Fibroblast of lung (primary cell): Measurements from ENCODE around the gene GPS1. TPM values are rescaled to one million over a fixed set of nuclear protein-coding genes. Genes with fewer than 3 reads are reported as not detected.

Experiments
- DNase-seq, 2 donors: peaks; one replicate each; pipeline versions ENCODE4 v3.0.0 to v3.0.0-alpha.2; 2010; ENCODE audit warnings: low read depth in 2 of 2
- H2AFZ ChIP-seq: 2 replicates; pipeline ENCODE4 v1.5.1; 2012; ENCODE audit warnings: low read length, control low read depth, inconsistent platforms
- H3K27ac ChIP-seq: 2 replicates; pipeline ENCODE4 v1.5.1; 2011; ENCODE audit warnings: low read length, control low read depth; ENCODE audit not compliant: insufficient read depth
- H3K27me3 ChIP-seq: 2 replicates; pipeline ENCODE4 v1.5.1; 2011; ENCODE audit warnings: mild to moderate bottlenecking, low read length; ENCODE audit not compliant: control insufficient read depth, insufficient read depth
- H3K36me3 ChIP-seq: 2 replicates; pipeline ENCODE4 v1.5.1; 2011; ENCODE audit warnings: low read length; ENCODE audit not compliant: control insufficient read depth, insufficient read depth
- H3K4me1 ChIP-seq: 2 replicates; pipeline ENCODE4 v1.5.1; 2011; ENCODE audit warnings: low read length; ENCODE audit not compliant: control insufficient read depth, insufficient read depth; ENCODE audit errors: extremely low read depth
- H3K4me2 ChIP-seq: 2 replicates; pipeline ENCODE4 v1.5.1; 2011; ENCODE audit warnings: low read length, control low read depth; ENCODE audit not compliant: insufficient read depth; ENCODE audit errors: extremely low read depth
- H3K4me3 ChIP-seq, 4 experiments: fragments of 200-600 bp in 1 of 4; sonication (generic) in 1 of 4; replicated peaks in 1 of 4; 2 replicates each; pipeline ENCODE4 v1.5.1; 2011 to 2016; ENCODE audit warnings: low read length in 4 of 4, low read depth in 3 of 4, mild to moderate bottlenecking in 3 of 4, control low read depth in 2 of 4, inconsistent platforms in 1 of 4, mixed read lengths in 1 of 4; ENCODE audit not compliant: insufficient read depth in 1 of 4; ENCODE audit errors: control extremely low read depth in 1 of 4
- H3K79me2 ChIP-seq: 2 replicates; pipeline ENCODE4 v1.5.1; 2012; ENCODE audit warnings: mild to moderate bottlenecking, low read length, inconsistent platforms; ENCODE audit not compliant: control insufficient read depth, insufficient read depth
- H3K9ac ChIP-seq: 2 replicates; pipeline ENCODE4 v1.5.1; 2011; ENCODE audit warnings: mild to moderate bottlenecking, low read length, control low read depth; ENCODE audit not compliant: insufficient read depth
- H3K9me3 ChIP-seq: 2 replicates; pipeline ENCODE4 v1.5.1; 2012; ENCODE audit warnings: low read depth, low read length; ENCODE audit not compliant: control insufficient read depth, insufficient read depth
- H4K20me1 ChIP-seq: 2 replicates; pipeline ENCODE4 v1.5.1; 2011; ENCODE audit warnings: low read length; ENCODE audit not compliant: control insufficient read depth, insufficient read depth; ENCODE audit errors: extremely low read depth
- EZH2 ChIP-seq: IDR thresholded peaks from 2 replicates; pipeline ENCODE4 v1.5.1; 2012; ENCODE audit warnings: low read length, control low read depth, mild to moderate bottlenecking; ENCODE audit errors: missing control alignments
- polyA plus RNA-seq, 2 donors: library from polyadenylated mRNA; depleted of rRNA in 1 of 2; stranded (reverse) in 1 of 2; unstranded in 1 of 2; fragments of >200 nt; gene quantifications; 2 replicates each; pipeline ENCODE4 v1.2.1, GENCODE V29; 2011 to 2012; ENCODE audit warnings: missing spikeins in 1 of 2
- total RNA-seq: library from RNA; depleted of rRNA; stranded (reverse); fragments of >200 nt; gene quantifications from 2 replicates; pipeline ENCODE4 v1.2.1, GENCODE V29; 2014
- TF ChIP-seq, protein P1 (sequence below), 2 donors: IDR thresholded peaks in 1 of 2; conservative IDR thresholded peaks in 1 of 2; 1 replicate in 1 of 2; 2 replicates in 1 of 2; pipeline ENCODE4 v1.5.1; 2011 to 2012; ENCODE audit warnings: low read length in 2 of 2, control low read depth in 1 of 2, inconsistent platforms in 1 of 2, low read depth in 1 of 2, mild to moderate bottlenecking in 1 of 2

GPS1 gene
- total and polyA plus RNA-seq, 2 donors (not counting 1 experiment from before 2014, with no cell fraction given), result 53.3 to 76.6 TPM

DNA sequence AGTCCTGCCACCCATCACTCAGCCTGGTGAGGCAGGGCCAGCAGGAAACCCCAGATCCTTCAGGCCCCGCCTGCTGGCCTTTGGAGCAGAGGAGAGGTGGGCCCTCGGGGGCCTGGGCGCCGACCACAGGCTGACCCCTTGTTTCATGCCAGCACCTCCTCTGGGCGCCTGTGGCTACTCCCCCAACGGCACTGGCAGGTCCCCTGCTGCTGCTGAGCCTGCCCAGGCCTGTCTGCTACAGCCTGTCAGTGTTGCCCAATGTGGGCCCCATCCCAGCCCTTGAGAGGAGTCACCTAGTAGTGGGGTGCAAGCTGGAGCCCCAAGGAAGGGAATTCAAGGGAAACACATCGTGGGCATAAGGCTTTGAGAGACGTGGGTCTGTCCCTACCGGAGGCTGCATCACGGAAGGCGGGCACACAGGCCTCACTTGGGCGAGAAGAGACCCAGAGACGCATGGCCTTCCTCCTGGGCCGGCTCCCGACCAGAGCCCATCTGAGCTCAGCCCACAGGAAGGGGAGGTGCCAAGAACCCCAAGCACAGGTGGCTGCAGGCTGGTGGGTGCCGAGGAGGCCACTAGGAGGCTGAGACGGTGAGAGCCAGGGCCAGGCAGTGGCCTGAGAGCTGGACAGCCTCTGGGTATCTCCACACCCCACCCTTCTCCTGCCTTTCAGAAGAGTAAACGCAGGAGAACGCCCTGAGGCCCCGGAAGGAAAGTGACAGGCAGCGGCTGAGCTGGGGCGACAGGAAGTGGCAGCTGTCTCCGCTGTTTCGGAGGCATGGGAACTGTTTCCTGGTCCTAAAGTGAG lies 54.4 kb downstream of the GPS1 start:
- no peak overlapping the region for H3K27ac ChIP-seq
- H3K27me3 ChIP-seq, result no peaks in the 10 kb centered on the region
- H3K4me1 ChIP-seq, result peaks cover 10% of the 10 kb centered on the region
- no peak overlapping the region for H3K9ac ChIP-seq
- H3K36me3 ChIP-seq, result no peaks in the 10 kb centered on the region
- DNase-seq, result peak; percentile 35 to 48
- peak overlapping the region; percentile 49 for H2AFZ ChIP-seq
- no peaks in the 10 kb centered on the region for H3K79me2 ChIP-seq
- no peak overlapping the region for H3K4me3 ChIP-seq
- TF ChIP-seq EZH2, result no peak
- TF ChIP-seq, protein P1, sequence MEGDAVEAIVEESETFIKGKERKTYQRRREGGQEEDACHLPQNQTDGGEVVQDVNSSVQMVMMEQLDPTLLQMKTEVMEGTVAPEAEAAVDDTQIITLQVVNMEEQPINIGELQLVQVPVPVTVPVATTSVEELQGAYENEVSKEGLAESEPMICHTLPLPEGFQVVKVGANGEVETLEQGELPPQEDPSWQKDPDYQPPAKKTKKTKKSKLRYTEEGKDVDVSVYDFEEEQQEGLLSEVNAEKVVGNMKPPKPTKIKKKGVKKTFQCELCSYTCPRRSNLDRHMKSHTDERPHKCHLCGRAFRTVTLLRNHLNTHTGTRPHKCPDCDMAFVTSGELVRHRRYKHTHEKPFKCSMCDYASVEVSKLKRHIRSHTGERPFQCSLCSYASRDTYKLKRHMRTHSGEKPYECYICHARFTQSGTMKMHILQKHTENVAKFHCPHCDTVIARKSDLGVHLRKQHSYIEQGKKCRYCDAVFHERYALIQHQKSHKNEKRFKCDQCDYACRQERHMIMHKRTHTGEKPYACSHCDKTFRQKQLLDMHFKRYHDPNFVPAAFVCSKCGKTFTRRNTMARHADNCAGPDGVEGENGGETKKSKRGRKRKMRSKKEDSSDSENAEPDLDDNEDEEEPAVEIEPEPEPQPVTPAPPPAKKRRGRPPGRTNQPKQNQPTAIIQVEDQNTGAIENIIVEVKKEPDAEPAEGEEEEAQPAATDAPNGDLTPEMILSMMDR (conservative IDR thresholded peaks at IDR 0.05 in 1 of 2, IDR thresholded peaks at IDR 0.05 in 1 of 2; ENCODE audit: low read depth in 1 of 2, low read length in 2 of 2), result peak; percentile 7 to 44
- H3K4me2 ChIP-seq, result peak overlapping the region; percentile 17
- no peaks in the 10 kb centered on the region for H4K20me1 ChIP-seq
- no peaks in the 10 kb centered on the region for H3K9me3 ChIP-seq

DNA sequence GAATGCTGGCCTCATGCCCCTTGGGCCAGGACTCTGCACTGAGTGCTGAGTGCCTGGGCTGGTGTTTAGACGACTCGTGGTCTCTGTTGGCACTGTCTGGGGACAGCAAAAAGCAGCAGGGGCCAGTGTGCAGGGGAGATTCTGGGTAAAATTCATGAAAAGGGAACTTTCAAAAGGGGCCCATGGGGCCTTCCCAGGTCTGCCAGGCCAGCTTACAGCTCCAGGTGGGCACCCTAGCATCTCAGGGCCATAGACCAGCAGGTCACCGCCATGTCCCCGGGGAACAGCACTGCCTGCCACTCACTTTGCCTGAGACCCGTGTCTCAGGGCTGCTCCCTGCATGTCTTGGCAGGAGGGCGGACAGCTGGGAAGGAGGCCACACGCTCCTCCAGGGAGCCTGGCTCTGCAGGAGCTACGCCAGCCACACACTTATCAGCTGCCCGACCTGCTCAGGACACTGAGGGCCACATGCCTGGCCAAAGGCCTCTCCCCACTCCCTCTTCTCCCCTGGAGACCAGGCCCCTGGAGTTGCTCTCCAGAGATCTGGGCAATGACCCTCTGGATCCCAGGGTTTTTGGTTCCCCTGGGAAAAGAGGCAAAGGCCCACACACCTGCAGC lies 55.1 kb downstream of the GPS1 start:
- H3K27me3 ChIP-seq, result no peaks in the 10 kb centered on the region
- H3K4me1 ChIP-seq, result peaks cover 10% of the 10 kb centered on the region
- no peak for DNase-seq
- no peaks in the 10 kb centered on the region for H3K9me3 ChIP-seq
- no peaks in the 10 kb centered on the region for H4K20me1 ChIP-seq
- TF ChIP-seq, protein P1 (conservative IDR thresholded peaks at IDR 0.05 in 1 of 2, IDR thresholded peaks at IDR 0.05 in 1 of 2; ENCODE audit: low read depth in 1 of 2, low read length in 2 of 2), result no peak
- no peak for TF ChIP-seq EZH2
- no peaks in the 10 kb centered on the region for H3K36me3 ChIP-seq
- H3K4me3 ChIP-seq, result no peak overlapping the region
- no peak overlapping the region for H3K27ac ChIP-seq
- no peak overlapping the region for H3K4me2 ChIP-seq
- H2AFZ ChIP-seq, result peak overlapping the region; percentile 49
- H3K79me2 ChIP-seq, result no peaks in the 10 kb centered on the region
- no peak overlapping the region for H3K9ac ChIP-seq

Other genes with a start within 250 kb of the GPS1 start
- not detected in 2 replicates for gene GCGR, start 247.7 kb upstream of the GPS1 start, total RNA-seq
- gene GCGR, start 247.7 kb upstream of the GPS1 start, polyA plus RNA-seq, result not detected in 2 replicates
- gene MCRIP1, start 218.6 kb upstream of the GPS1 start, total RNA-seq, result 108 and 118 TPM in 2 replicates
- 37.5 and 37.6 TPM in 2 replicates for gene MCRIP1, start 218.6 kb upstream of the GPS1 start, polyA plus RNA-seq
- under 0.01 TPM in 1 of 2 replicates, not detected in the other for gene PPP1R27, start 216.8 kb upstream of the GPS1 start, total RNA-seq
- gene PPP1R27, start 216.8 kb upstream of the GPS1 start, polyA plus RNA-seq, result not detected in 2 replicates
- 633 and 1,034 TPM in 2 replicates for gene P4HB, start 191.4 kb upstream of the GPS1 start, total RNA-seq
- gene P4HB, start 191.4 kb upstream of the GPS1 start, polyA plus RNA-seq, result 106 and 109 TPM in 2 replicates
- gene ARHGDIA, start 180.6 kb upstream of the GPS1 start, total RNA-seq, result 61.6 and 95.0 TPM in 2 replicates
- 164 and 254 TPM in 2 replicates for gene ARHGDIA, start 180.6 kb upstream of the GPS1 start, polyA plus RNA-seq
- gene ALYREF, start 160.3 kb upstream of the GPS1 start, total RNA-seq, result 77.3 and 82.2 TPM in 2 replicates
- 41.6 and 81.5 TPM in 2 replicates for gene ALYREF, start 160.3 kb upstream of the GPS1 start, polyA plus RNA-seq
- 144 and 175 TPM in 2 replicates for gene ANAPC11, start 160.2 kb upstream of the GPS1 start, total RNA-seq
- gene ANAPC11, start 160.2 kb upstream of the GPS1 start, polyA plus RNA-seq, result 223 and 269 TPM in 2 replicates
- 0.51 and 0.83 TPM in 2 replicates for gene NPB, start 149.7 kb upstream of the GPS1 start, total RNA-seq
- gene NPB, start 149.7 kb upstream of the GPS1 start, polyA plus RNA-seq, result 0.19 and 0.31 TPM in 2 replicates
- gene PCYT2, start 140.5 kb upstream of the GPS1 start, total RNA-seq, result 31.6 and 65.6 TPM in 2 replicates
- 46.0 and 61.1 TPM in 2 replicates for gene PCYT2, start 140.5 kb upstream of the GPS1 start, polyA plus RNA-seq
- gene SIRT7, start 133.7 kb upstream of the GPS1 start, total RNA-seq, result 14.9 and 18.7 TPM in 2 replicates
- 3.3 and 4.4 TPM in 2 replicates for gene SIRT7, start 133.7 kb upstream of the GPS1 start, polyA plus RNA-seq
- 18.0 and 20.6 TPM in 2 replicates for gene MAFG, start 124.2 kb upstream of the GPS1 start, total RNA-seq
- gene MAFG, start 124.2 kb upstream of the GPS1 start, polyA plus RNA-seq, result 11.0 and 11.3 TPM in 2 replicates
- gene PYCR1, start 114.6 kb upstream of the GPS1 start, total RNA-seq, result 73.7 and 102 TPM in 2 replicates
- 34.2 and 56.8 TPM in 2 replicates for gene PYCR1, start 114.6 kb upstream of the GPS1 start, polyA plus RNA-seq
- not detected in 2 replicates for gene MYADML2, start 104.7 kb upstream of the GPS1 start, total RNA-seq
- gene MYADML2, start 104.7 kb upstream of the GPS1 start, polyA plus RNA-seq, result not detected in 2 replicates
- 0.50 and 0.51 TPM in 2 replicates for gene NOTUM, start 90.7 kb upstream of the GPS1 start, total RNA-seq
- gene NOTUM, start 90.7 kb upstream of the GPS1 start, polyA plus RNA-seq, result 0.02 TPM in 2 replicates
- gene ASPSCR1, start 74.3 kb upstream of the GPS1 start, total RNA-seq, result 22.3 and 35.7 TPM in 2 replicates
- gene ASPSCR1, start 74.3 kb upstream of the GPS1 start, polyA plus RNA-seq, result 6.3 and 8.3 TPM in 2 replicates
- gene CENPX, start 29.0 kb upstream of the GPS1 start, total RNA-seq, result 15.2 and 30.4 TPM in 2 replicates
- 29.2 and 51.3 TPM in 2 replicates for gene CENPX, start 29.0 kb upstream of the GPS1 start, polyA plus RNA-seq
- 9.9 and 10.0 TPM in 2 replicates for gene LRRC45, start 28.6 kb upstream of the GPS1 start, total RNA-seq
- gene LRRC45, start 28.6 kb upstream of the GPS1 start, polyA plus RNA-seq, result 2.3 and 3.8 TPM in 2 replicates
- 5.6 and 6.6 TPM in 2 replicates for gene RAC3, start 20.2 kb upstream of the GPS1 start, total RNA-seq
- 4.3 and 4.7 TPM in 2 replicates for gene RAC3, start 20.2 kb upstream of the GPS1 start, polyA plus RNA-seq
- gene DCXR, start 14.2 kb upstream of the GPS1 start, total RNA-seq, result 38.3 and 43.6 TPM in 2 replicates
- 34.8 and 75.3 TPM in 2 replicates for gene DCXR, start 14.2 kb upstream of the GPS1 start, polyA plus RNA-seq
- 38.5 and 48.9 TPM in 2 replicates for gene RFNG, start 87 bp upstream of the GPS1 start, total RNA-seq
- gene RFNG, start 87 bp upstream of the GPS1 start, polyA plus RNA-seq, result 14.1 and 14.5 TPM in 2 replicates
- gene DUS1L, start 13.9 kb downstream of the GPS1 start, total RNA-seq, result 41.0 and 46.2 TPM in 2 replicates
- gene DUS1L, start 13.9 kb downstream of the GPS1 start, polyA plus RNA-seq, result 24.6 and 40.9 TPM in 2 replicates
- 85.0 and 242 TPM in 2 replicates for gene FASN, start 46.3 kb downstream of the GPS1 start, total RNA-seq
- 36.8 and 84.2 TPM in 2 replicates for gene FASN, start 46.3 kb downstream of the GPS1 start, polyA plus RNA-seq
- gene CCDC57, start 160.9 kb downstream of the GPS1 start, total RNA-seq, result 8.2 and 10.1 TPM in 2 replicates
- 4.3 and 7.1 TPM in 2 replicates for gene CCDC57, start 160.9 kb downstream of the GPS1 start, polyA plus RNA-seq
- gene SLC16A3, start 177.1 kb downstream of the GPS1 start, total RNA-seq, result 99.4 and 107 TPM in 2 replicates
- 36.0 and 71.0 TPM in 2 replicates for gene SLC16A3, start 177.1 kb downstream of the GPS1 start, polyA plus RNA-seq
- gene CSNK1D, start 221.8 kb downstream of the GPS1 start, total RNA-seq, result 41.3 and 64.9 TPM in 2 replicates
- 112 and 139 TPM in 2 replicates for gene CSNK1D, start 221.8 kb downstream of the GPS1 start, polyA plus RNA-seq